Neural cell (in vitro differentiated cells): ENCODE measurements around the gene RFX5.

Experiments used
- CTCF ChIP-seq: fragments of 450-650 bp; IDR thresholded peaks from 2 replicates; pipeline ENCODE4 v1.5.1; 2014; ENCODE audit warnings: antibody characterized with exemption, mild to moderate bottlenecking, moderate library complexity; ENCODE audit not compliant: poor library complexity, severe bottlenecking
- EP300 ChIP-seq: fragments of 450-650 bp; conservative IDR thresholded peaks from 2 replicates; pipeline ENCODE4 v1.6.1; 2014; ENCODE audit warnings: antibody characterized with exemption, mild to moderate bottlenecking, moderate library complexity; ENCODE audit not compliant: poor library complexity, severe bottlenecking
- EZH2 ChIP-seq: fragments of 200-600, 300-800 bp; shearing (Covaris generic), sonication (generic); IDR thresholded peaks from 2 replicates; pipeline ENCODE4 v1.6.1; 2014; ENCODE audit warnings: antibody characterized with exemption, low read length, borderline replicate concordance, mild to moderate bottlenecking; ENCODE audit not compliant: insufficient read depth, poor library complexity, severe bottlenecking
- MXI1 ChIP-seq: fragments of 450-650 bp; conservative IDR thresholded peaks from 2 replicates; pipeline ENCODE4 v1.6.1; 2014; ENCODE audit warnings: antibody characterized with exemption, mild to moderate bottlenecking; ENCODE audit not compliant: poor library complexity, severe bottlenecking
- POLR2AphosphoS5 ChIP-seq: IDR thresholded peaks from 2 replicates; pipeline ENCODE4 v1.6.1; 2012
- RAD21 ChIP-seq: fragments of 450-650 bp; conservative IDR thresholded peaks from 2 replicates; pipeline ENCODE4 v1.6.1; 2014; ENCODE audit warnings: antibody characterized with exemption, mild to moderate bottlenecking, moderate library complexity
- REST ChIP-seq: IDR thresholded peaks from 2 replicates; pipeline ENCODE4 v1.6.1; 2012; ENCODE audit warnings: borderline replicate concordance
- SMC3 ChIP-seq: fragments of 450-650 bp; conservative IDR thresholded peaks from 2 replicates; pipeline ENCODE4 v1.6.1; 2014; ENCODE audit warnings: antibody characterized with exemption, mild to moderate bottlenecking, moderate library complexity; ENCODE audit not compliant: poor library complexity
- TAF1 ChIP-seq: IDR thresholded peaks from 2 replicates; pipeline ENCODE4 v1.6.1; 2012; ENCODE audit warnings: low read depth

GRCh38 chr1:151361883-151362282 lies 14.8 kb upstream of the RFX5 start:
- TF ChIP-seq CTCF (no peak), REST (no peak), SMC3 (no peak), POLR2AphosphoS5 (no peak), TAF1 (no peak), EP300 (no peak), MXI1 (no peak), EZH2 (no peak), RAD21 (no peak)
